ENCODE results near the gene KCNE3.

Gene KCNE3

DNA sequence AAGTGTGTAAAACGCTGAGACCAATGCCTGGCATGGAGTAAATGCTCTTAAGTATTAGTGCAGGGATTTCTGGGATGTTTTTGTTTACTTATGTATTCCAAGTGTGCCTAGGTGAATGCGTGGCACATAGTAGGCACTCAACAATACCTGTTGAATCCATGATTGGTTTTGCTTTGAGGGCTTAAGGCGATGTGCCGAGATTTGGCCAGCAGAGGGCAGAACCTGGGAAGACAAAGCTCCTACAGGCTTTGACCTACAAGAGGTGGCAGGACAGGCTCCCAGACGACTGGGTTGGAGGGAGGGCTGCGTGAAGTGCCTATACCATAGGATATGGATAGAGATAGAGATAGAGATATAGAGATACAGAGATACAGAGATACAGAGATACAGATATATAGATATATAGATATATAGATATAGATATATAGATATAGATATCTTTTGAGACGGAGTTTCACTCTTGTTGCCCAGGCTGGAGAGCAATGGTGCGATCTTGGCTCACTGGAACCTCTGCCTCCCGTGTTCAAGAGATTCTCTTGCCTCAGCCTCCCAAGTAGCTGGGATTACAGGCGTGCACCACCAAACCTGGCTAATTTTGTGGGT lies 13.9 kb downstream of the KCNE3 start:
- Histone ChIP-seq H3K27me3 (no peaks in the 10 kb centered on the region), H3K4me3 (ENCODE audit: low read depth, low read length) (no peak overlapping the region), H3K36me3 (no peaks in the 10 kb centered on the region), H3K9me3 (no peaks in the 10 kb centered on the region), H3K4me1 (peaks cover 3% of the 10 kb centered on the region; the same call in 1 of the 2 replicates)
- TF ChIP-seq, protein P1, sequence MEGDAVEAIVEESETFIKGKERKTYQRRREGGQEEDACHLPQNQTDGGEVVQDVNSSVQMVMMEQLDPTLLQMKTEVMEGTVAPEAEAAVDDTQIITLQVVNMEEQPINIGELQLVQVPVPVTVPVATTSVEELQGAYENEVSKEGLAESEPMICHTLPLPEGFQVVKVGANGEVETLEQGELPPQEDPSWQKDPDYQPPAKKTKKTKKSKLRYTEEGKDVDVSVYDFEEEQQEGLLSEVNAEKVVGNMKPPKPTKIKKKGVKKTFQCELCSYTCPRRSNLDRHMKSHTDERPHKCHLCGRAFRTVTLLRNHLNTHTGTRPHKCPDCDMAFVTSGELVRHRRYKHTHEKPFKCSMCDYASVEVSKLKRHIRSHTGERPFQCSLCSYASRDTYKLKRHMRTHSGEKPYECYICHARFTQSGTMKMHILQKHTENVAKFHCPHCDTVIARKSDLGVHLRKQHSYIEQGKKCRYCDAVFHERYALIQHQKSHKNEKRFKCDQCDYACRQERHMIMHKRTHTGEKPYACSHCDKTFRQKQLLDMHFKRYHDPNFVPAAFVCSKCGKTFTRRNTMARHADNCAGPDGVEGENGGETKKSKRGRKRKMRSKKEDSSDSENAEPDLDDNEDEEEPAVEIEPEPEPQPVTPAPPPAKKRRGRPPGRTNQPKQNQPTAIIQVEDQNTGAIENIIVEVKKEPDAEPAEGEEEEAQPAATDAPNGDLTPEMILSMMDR (IDR thresholded peaks at IDR 0.05; ENCODE audit: low read depth, low read length), result peak; percentile 88
- peak; percentile 75 for DNase-seq

GRCh38 chr11:74452366-74452765 lies 15.0 kb downstream of the KCNE3 start:
- no peaks in the 10 kb centered on the region for H3K36me3 ChIP-seq
- H3K4me1 ChIP-seq, result peaks cover 7% of the 10 kb centered on the region
- H3K27me3 ChIP-seq, result no peaks in the 10 kb centered on the region
- no peak overlapping the region for H3K4me3 ChIP-seq (ENCODE audit: low read depth, low read length)
- TF ChIP-seq, protein P1 (IDR thresholded peaks at IDR 0.05; ENCODE audit: low read depth, low read length), result no peak
- no peaks in the 10 kb centered on the region for H3K9me3 ChIP-seq
- no peak for DNase-seq

GRCh38 chr11:74450318-74450717 lies 17.0 kb downstream of the KCNE3 start:
- H3K27me3 ChIP-seq, result no peaks in the 10 kb centered on the region
- no peak overlapping the region for H3K4me3 ChIP-seq (ENCODE audit: low read depth, low read length)
- no peaks in the 10 kb centered on the region for H3K9me3 ChIP-seq
- H3K36me3 ChIP-seq, result no peaks in the 10 kb centered on the region
- DNase-seq, result no peak
- TF ChIP-seq, protein P1 (IDR thresholded peaks at IDR 0.05; ENCODE audit: low read depth, low read length), result no peak
- peaks cover 19% of the 10 kb centered on the region for H3K4me1 ChIP-seq

GRCh38 chr11:74449369-74449931 lies 17.9 kb downstream of the KCNE3 start:
- Histone ChIP-seq H3K9me3 (no peaks in the 10 kb centered on the region), H3K4me3 (ENCODE audit: low read depth, low read length) (no peak overlapping the region), H3K27me3 (no peaks in the 10 kb centered on the region), H3K4me1 (peaks cover 22% of the 10 kb centered on the region), H3K36me3 (no peaks in the 10 kb centered on the region)
- DNase-seq, result peak; percentile 68
- TF ChIP-seq, protein P1 (IDR thresholded peaks at IDR 0.05; ENCODE audit: low read depth, low read length), result peak; percentile 86

DNA sequence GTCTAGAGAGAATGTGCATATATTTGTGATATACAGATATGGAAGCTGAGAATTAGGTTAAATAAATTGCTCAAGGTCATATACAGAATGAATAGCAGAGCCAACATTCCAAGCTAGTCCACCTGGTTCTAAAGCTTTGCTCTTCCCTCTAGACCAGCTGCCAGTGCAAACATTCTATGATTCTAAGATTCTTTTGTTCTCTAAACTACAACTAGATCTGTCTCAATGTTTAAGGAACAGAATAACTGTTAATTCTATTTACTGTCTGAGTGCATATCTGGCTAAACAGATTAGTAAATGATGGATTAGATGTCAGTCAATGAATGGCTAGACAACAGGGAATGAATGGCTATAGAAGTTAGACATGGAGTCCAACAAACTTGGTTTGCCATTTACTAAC lies 19.6 kb downstream of the KCNE3 start:
- Histone ChIP-seq H3K27me3 (no peaks in the 10 kb centered on the region), H3K4me1 (peaks cover 29% of the 10 kb centered on the region), H3K9me3 (no peaks in the 10 kb centered on the region), H3K36me3 (no peaks in the 10 kb centered on the region), H3K4me3 (ENCODE audit: low read depth, low read length) (no peak overlapping the region)
- TF ChIP-seq, protein P1 (IDR thresholded peaks at IDR 0.05; ENCODE audit: low read depth, low read length), result no peak
- DNase-seq, result no peak

DNA sequence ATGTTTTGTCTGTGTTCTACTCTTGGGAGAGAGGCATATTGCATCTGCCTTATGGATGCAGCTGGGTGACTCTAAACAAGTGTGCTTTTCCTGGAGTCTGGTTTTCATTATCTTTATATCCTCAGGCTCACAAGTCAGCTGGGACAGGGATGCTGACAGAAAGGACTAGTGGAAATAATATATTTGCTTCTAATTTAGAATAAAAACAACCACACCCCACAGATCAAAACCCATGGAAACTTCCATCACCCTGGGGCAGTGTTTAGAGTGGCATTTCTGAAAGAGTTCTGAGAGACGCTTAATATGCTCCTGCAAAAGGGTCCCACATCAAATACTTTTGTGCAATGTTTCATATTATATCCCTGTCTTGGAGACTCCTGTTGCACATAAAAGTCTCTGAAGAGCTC lies 20.8 kb downstream of the KCNE3 start:
- no peak overlapping the region for H3K4me3 ChIP-seq (ENCODE audit: low read depth, low read length)
- TF ChIP-seq, protein P1 (IDR thresholded peaks at IDR 0.05; ENCODE audit: low read depth, low read length), result no peak
- H3K27me3 ChIP-seq, result no peaks in the 10 kb centered on the region
- no peaks in the 10 kb centered on the region for H3K9me3 ChIP-seq
- H3K4me1 ChIP-seq, result peaks cover 29% of the 10 kb centered on the region
- no peaks in the 10 kb centered on the region for H3K36me3 ChIP-seq
- DNase-seq, result peak; percentile 49
